ENCODE data around the gene KPNB1.

GRCh38 chr17:47715669-47716325 lies 66.1 kb downstream of the KPNB1 start:
- TF ChIP-seq POLR2A (IDR thresholded peaks at IDR 0.05; ENCODE audit: low read depth, low read length) (no peak), CTCF (conservative IDR thresholded peaks at IDR 0.05; ENCODE audit: low read depth, low read length) (no peak), ELK1 (IDR thresholded peaks at IDR 0.05; ENCODE audit: borderline replicate concordance, low read depth, low read length) (no peak), CEBPB (IDR thresholded peaks at IDR 0.05; ENCODE audit: low read depth, low read length) (no peak), USF2 (IDR thresholded peaks at IDR 0.05; ENCODE audit: low read depth, low read length) (no peak), MXI1 (IDR thresholded peaks at IDR 0.05; ENCODE audit: borderline replicate concordance, low read depth, low read length) (no peak), RAD21 (IDR thresholded peaks at IDR 0.05; ENCODE audit: low read length) (no peak), RFX5 (IDR thresholded peaks at IDR 0.05; ENCODE audit: low read depth, low read length) (no peak), SMC3 (IDR thresholded peaks at IDR 0.05; ENCODE audit: low read depth, low read length) (no peak), FOS (IDR thresholded peaks at IDR 0.05; ENCODE audit: low read depth, low read length) (no peak)

All from IMR-90 (cell line).